Measurements from ENCODE around the gene ADAM12.

DNA sequence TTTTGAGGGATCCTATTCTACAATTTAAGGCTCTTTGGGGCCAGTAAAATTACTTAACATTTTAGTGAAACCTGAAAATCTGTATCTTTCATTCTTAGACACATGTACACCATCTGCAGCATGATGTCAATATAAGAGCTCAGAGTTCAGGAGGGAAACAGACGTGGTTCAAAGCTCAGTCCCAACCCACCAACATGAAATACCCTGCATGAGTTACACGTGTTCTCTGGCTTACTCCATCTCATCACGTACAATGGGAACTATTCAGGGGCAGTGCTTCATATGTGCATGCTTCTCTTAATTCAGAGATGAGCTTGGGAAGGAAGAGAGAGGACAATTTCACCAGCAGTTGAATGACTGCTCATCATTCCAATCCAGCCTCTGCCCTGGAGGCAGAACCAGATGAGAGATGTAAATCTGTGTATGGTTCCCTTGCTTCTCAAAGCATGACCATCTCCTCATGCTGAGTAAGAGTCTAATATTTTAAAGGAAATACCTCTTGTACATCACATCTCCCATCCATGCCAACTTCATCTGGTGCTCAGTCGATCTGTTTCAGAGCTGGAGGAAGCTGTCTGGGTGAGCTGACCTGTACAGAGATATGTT, 29.0 kb upstream of the ADAM12 start:
- TF ChIP-seq, protein P1, sequence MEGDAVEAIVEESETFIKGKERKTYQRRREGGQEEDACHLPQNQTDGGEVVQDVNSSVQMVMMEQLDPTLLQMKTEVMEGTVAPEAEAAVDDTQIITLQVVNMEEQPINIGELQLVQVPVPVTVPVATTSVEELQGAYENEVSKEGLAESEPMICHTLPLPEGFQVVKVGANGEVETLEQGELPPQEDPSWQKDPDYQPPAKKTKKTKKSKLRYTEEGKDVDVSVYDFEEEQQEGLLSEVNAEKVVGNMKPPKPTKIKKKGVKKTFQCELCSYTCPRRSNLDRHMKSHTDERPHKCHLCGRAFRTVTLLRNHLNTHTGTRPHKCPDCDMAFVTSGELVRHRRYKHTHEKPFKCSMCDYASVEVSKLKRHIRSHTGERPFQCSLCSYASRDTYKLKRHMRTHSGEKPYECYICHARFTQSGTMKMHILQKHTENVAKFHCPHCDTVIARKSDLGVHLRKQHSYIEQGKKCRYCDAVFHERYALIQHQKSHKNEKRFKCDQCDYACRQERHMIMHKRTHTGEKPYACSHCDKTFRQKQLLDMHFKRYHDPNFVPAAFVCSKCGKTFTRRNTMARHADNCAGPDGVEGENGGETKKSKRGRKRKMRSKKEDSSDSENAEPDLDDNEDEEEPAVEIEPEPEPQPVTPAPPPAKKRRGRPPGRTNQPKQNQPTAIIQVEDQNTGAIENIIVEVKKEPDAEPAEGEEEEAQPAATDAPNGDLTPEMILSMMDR (IDR thresholded peaks at IDR 0.05; ENCODE audit: borderline replicate concordance, extremely low read depth, low read length, poor library complexity, severe bottlenecking), result no peak
- TF ChIP-seq EZH2 (IDR thresholded peaks at IDR 0.05; ENCODE audit: borderline replicate concordance, low read depth, low read length, severe bottlenecking), result no peak
